GM23338 (cell line): ENCODE results near the gene ZNF565.

Experiments
- CREB1 ChIP-seq: fragments of 250-450 bp; sonication (Bioruptor Pico); IDR thresholded peaks from 2 replicates; pipeline ENCODE4 v1.5.0; 2020; ENCODE audit warnings: low read depth, mild to moderate bottlenecking, moderate library complexity
- EZH2 ChIP-seq: fragments of 200-600 bp; sonication (generic); IDR thresholded peaks from one replicate; pipeline ENCODE4 v1.8.0; 2017; ENCODE audit warnings: antibody characterized with exemption, mild to moderate bottlenecking, low read depth; ENCODE audit not compliant: unreplicated experiment
- EZH2phosphoT487 ChIP-seq: fragments of 200-600 bp; sonication (generic); IDR thresholded peaks from one replicate; pipeline ENCODE4 v1.8.1; 2018; ENCODE audit warnings: antibody characterized with exemption; ENCODE audit not compliant: unreplicated experiment
- NANOG ChIP-seq: IDR thresholded peaks from 2 replicates; pipeline ENCODE4 v1.6.1; 2016; ENCODE audit warnings: antibody characterized with exemption, borderline replicate concordance
- POLR2AphosphoS5 ChIP-seq: IDR thresholded peaks from 2 replicates; pipeline ENCODE4 v1.6.1; 2016; ENCODE audit warnings: antibody characterized with exemption, low read depth
- STAT1 ChIP-seq: IDR thresholded peaks from one replicate; pipeline ENCODE4 v1.6.1; 2016; ENCODE audit warnings: antibody characterized with exemption; ENCODE audit not compliant: unreplicated experiment
- ZNF114 ChIP-seq: fragments of 250-450 bp; sonication (Bioruptor Pico); IDR thresholded peaks from 2 replicates; pipeline ENCODE4 v1.5.0; 2020; ENCODE audit warnings: mild to moderate bottlenecking, moderate library complexity
- TF ChIP-seq, protein P1 (sequence below), 2 experiments: fragments of 200-600 bp in 1 of 2; sonication (generic) in 1 of 2; conservative IDR thresholded peaks; 2 replicates each; pipeline versions ENCODE4 v1.5.1 to v1.6.1; 2016 to 2017; ENCODE audit warnings: antibody characterized with exemption in 2 of 2, low read depth in 2 of 2, mild to moderate bottlenecking in 2 of 2, moderate library complexity in 1 of 2
- TF ChIP-seq, protein P2 (sequence below): IDR thresholded peaks from one replicate; pipeline ENCODE4 v1.6.1; 2018; ENCODE audit warnings: antibody characterized with exemption; ENCODE audit not compliant: unreplicated experiment
- TF ChIP-seq, protein P3 (sequence below): IDR thresholded peaks from 2 replicates; pipeline ENCODE4 v1.6.1; 2016; ENCODE audit warnings: antibody characterized with exemption

DNA sequence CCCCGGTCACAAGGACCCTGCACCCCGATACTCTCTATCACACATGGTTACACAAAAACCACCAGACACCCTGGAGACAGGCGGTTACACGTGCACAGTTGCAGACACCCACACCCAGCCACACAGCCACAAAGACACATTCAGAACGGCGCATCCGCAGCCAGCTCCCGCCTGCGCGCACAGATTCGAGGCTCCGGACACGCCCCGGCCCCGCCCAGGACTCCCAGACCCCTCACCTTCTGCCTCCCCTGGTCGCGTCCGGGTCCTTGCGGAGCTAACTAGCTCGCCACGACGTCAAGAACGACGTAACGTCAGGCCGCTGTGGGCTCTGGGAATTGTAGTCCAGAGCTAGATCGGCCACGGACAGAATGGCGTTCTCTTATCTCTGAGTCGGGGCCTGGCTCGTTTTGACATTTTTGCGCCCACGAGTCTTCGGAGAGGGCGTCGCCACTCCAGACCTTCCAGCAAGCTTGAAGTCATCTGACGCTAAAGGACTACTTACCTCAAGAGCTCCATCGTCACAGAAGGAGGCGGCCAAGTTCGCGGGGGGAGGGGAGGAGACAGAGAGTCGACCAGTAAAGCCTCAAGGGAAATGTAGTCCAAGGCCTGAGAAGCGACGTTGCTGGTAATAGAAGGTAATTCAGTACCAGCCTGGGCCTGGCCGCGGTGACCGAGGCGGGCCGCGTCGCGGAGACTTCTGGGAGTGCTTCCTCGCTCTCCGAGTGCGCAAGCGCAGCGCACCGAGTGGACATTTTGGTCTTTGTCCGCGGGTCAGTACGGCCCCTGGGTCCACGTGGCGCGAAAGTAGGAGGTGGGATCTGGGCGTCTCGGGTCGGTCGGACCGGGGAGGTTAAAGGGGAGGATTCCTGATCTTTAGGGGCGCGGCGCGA is at the start of gene ZNF565, which contains the start of gene ZNF146:
- TF ChIP-seq, protein P1, sequence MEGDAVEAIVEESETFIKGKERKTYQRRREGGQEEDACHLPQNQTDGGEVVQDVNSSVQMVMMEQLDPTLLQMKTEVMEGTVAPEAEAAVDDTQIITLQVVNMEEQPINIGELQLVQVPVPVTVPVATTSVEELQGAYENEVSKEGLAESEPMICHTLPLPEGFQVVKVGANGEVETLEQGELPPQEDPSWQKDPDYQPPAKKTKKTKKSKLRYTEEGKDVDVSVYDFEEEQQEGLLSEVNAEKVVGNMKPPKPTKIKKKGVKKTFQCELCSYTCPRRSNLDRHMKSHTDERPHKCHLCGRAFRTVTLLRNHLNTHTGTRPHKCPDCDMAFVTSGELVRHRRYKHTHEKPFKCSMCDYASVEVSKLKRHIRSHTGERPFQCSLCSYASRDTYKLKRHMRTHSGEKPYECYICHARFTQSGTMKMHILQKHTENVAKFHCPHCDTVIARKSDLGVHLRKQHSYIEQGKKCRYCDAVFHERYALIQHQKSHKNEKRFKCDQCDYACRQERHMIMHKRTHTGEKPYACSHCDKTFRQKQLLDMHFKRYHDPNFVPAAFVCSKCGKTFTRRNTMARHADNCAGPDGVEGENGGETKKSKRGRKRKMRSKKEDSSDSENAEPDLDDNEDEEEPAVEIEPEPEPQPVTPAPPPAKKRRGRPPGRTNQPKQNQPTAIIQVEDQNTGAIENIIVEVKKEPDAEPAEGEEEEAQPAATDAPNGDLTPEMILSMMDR (conservative IDR thresholded peaks at IDR 0.05; ENCODE audit: low read depth in 2 of 2) = no peak
- TF ChIP-seq EZH2 (no peak), EZH2phosphoT487 (no peak), POLR2AphosphoS5 (peak; percentile 95), CREB1 (peak; percentile 91), STAT1 (no peak), ZNF114 (CRISPR knock-in tag) (no peak), NANOG (no peak)
- TF ChIP-seq, protein P2, sequence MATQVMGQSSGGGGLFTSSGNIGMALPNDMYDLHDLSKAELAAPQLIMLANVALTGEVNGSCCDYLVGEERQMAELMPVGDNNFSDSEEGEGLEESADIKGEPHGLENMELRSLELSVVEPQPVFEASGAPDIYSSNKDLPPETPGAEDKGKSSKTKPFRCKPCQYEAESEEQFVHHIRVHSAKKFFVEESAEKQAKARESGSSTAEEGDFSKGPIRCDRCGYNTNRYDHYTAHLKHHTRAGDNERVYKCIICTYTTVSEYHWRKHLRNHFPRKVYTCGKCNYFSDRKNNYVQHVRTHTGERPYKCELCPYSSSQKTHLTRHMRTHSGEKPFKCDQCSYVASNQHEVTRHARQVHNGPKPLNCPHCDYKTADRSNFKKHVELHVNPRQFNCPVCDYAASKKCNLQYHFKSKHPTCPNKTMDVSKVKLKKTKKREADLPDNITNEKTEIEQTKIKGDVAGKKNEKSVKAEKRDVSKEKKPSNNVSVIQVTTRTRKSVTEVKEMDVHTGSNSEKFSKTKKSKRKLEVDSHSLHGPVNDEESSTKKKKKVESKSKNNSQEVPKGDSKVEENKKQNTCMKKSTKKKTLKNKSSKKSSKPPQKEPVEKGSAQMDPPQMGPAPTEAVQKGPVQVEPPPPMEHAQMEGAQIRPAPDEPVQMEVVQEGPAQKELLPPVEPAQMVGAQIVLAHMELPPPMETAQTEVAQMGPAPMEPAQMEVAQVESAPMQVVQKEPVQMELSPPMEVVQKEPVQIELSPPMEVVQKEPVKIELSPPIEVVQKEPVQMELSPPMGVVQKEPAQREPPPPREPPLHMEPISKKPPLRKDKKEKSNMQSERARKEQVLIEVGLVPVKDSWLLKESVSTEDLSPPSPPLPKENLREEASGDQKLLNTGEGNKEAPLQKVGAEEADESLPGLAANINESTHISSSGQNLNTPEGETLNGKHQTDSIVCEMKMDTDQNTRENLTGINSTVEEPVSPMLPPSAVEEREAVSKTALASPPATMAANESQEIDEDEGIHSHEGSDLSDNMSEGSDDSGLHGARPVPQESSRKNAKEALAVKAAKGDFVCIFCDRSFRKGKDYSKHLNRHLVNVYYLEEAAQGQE = no peak
- TF ChIP-seq, protein P3, sequence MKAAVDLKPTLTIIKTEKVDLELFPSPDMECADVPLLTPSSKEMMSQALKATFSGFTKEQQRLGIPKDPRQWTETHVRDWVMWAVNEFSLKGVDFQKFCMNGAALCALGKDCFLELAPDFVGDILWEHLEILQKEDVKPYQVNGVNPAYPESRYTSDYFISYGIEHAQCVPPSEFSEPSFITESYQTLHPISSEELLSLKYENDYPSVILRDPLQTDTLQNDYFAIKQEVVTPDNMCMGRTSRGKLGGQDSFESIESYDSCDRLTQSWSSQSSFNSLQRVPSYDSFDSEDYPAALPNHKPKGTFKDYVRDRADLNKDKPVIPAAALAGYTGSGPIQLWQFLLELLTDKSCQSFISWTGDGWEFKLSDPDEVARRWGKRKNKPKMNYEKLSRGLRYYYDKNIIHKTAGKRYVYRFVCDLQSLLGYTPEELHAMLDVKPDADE = peak; percentile 95
